DLD1 (cell line): ENCODE measurements around the gene KRTAP2-1.
"Not testable (repeated sequence)": the region's sequence is repeated elsewhere in the genome, so short reads cannot be mapped to it uniquely, and the experiment has no call there.

Source experiments
- in situ Hi-C: cut with HindIII; loops from 2 replicates; pipeline ENCODE4 v1.10.0; 2017; ENCODE audit warnings: low sequenced_read_pairs

KRTAP2-1 gene

DNA sequence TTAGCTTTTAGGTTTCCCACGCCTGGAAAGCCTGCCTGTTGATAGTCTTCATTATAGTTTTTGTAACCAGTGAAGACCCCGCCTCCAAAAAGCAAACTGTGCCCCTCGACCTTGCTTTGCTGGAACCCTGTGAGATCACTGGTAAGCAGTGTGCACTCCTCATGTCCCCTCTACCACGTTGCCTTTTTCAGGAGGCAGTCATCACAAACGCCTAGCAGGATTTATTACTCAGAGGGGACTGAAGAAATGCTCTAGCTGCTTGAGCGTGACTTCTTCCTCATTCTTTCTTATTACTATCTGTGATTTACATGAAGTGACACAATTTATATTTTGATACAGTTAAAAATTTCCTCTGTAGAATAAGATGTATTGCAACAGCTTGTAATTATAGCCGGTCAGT, 31.7 kb downstream of the KRTAP2-1 start:
- in situ Hi-C loops, result loop anchor here (5.0 kb wide), 1 partner anchor 42 kb away; the partner anchor contains the start of gene KRTAP2-2

DNA sequence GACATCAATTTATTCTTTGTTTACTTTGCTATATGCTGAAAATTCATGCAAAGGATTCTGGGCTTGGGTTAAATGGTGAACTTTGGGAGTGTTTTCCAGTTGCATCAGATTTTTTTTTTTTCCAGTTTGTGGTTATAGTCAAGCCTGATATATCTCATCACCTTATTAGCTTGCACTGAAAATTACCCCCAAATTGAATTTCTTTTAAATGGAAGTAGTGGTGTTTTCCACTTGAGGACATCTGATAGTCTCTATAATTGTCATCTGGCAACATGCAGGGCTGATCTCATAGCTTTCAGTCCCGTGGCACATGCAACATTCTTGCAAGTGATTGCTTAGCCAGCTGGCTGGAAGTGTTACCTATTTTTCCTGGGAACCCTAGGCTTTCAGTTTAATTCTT, 33.5 kb downstream of the KRTAP2-1 start:
- in situ Hi-C loops, result no loop called here

DNA sequence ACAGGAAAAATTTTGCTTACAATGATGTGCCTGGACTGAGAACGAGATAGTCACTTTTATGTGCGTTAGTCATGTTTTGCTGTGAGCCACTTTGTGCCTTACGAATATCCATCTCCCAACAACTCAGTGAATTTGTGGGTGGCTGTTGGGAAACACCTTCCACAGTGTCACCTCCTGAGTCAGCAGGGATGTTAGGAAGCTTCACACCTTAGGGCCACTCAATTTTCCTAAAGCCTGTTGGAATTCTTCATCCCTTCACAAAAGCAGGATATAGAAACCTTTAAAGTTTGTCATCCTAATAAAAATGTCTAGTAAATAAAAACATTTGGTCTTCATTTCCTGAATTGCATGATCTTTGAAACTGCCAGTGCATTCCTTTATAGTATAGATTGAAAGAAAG, 33.9 kb downstream of the KRTAP2-1 start:
- in situ Hi-C loops, result no loop called here

DNA sequence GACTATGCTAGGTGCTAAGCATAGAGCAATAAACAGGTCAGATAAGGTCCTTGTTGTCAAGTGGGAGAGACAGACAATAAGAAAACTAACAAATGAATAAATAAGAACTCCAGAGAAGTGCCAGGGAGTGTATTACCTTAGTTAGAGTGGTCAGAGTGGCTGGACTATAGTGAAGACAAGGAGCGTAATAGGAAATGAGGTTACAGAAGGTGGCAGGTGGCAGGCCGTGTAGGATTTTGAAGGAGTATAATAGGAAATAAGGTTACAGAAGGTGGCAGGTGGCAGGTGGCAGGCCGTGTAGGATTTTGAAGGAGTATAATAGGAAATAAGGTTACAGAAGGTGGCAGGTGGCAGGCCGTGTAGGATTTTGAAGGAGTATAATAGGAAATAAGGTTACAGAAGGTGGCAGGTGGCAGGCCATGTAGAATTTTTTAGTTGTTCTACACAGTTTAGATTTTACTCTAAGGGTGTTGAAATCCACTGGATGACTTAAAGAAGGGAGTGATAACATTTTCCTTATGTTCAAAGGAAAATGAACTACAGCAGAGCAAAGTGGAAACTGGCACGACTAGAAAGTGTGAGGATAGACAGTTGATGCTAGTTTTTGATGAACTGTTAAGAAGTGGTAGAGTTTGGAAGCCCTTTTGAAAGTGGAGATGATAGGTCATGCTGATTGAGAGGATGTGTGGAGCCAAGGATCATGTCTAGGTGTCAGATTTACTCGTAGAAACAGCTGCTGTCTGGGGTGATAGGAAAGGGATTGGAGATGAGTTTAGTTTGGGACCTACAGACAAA, 34.6 kb downstream of the KRTAP2-1 start:
- in situ Hi-C loops, result no loop called here

DNA sequence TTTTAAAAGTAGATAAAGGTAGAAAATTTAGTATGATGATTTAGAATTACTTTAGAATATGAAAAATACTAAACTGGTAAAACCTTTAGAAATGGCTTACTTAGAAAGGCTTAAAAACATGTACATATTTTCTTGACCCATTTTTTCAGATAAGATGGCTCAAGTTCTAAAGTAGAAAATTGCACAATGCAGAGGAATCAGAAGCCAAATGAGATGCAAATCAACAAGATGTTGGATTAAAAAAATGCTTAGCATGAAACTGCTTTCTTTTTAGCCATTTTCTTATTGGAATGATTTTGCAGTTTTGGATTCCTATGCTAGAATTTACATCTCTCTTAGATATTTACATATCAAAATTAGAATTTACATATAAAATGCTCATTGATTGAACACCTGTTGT, 36.7 kb downstream of the KRTAP2-1 start:
- in situ Hi-C loops, result no loop called here

DNA sequence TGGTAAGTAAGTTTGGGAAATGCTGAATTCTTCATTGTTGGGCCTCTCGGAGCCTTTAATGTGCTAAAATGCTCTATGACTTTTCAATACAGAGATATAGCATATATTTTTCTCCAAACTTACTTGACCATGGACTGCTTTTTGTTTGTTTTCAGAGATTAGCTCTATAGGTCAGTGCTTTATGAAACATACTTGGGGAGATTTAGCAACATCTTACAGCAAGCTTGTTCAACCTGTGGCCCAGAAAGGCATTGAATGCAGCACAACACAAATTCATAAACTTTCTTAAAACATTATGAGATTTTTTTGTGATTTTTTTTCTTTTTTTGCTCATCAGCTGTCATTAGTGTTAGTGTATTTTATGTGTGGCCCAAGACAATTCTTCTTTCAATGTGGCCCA, 37.2 kb downstream of the KRTAP2-1 start:
- in situ Hi-C loops, result no loop called here

DNA sequence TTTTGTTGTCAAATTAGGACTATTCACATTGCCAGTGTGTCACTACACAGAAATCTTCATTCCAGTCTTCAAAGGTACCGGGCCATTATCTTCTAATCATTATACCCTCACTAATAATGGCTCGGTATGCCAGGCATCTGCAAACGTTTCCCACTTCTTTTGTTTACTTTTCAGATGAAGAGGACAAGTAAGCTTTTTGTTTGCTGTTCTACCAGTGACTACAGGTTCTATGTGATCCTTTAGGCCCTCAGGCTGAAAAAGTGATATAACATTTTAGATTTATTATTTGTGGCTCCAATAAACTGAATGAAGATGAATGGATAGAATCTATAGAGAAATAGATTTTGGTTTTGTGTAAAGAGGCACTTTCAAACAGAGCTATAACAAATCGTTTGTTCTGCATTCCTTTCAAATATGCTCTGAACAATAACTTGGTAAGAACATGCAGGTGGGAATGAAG, 37.8 kb downstream of the KRTAP2-1 start:
- in situ Hi-C loops, result no loop called here

DNA sequence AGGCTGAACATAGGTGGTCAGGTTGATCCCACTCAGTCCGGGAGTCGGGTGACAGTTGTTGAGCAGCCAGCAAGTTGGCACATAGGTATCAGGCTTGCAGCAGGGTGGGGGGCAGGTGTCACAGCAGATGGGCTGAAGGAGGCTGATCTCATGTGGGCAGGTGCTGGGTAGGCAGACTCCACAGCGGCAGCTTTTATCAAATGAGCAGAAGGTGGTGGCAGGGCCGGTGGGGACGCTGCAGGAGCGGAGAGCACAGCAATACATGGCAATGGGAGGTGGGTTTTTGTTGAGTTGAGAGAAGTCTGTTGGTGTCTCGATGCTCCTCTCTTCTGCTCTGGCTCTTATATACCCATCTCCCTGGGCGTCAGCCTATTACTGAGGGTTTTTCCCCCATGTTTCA, 38.3 kb downstream of the KRTAP2-1 start, which contains the start of gene KRTAP3-1:
Gene KRTAP3-1, minus strand, starts transcription at position 318 of the 400 bp plus-strand sequence. Its CDS starts 54 bp downstream, at position 264.
- in situ Hi-C loops, result no loop called here

DNA sequence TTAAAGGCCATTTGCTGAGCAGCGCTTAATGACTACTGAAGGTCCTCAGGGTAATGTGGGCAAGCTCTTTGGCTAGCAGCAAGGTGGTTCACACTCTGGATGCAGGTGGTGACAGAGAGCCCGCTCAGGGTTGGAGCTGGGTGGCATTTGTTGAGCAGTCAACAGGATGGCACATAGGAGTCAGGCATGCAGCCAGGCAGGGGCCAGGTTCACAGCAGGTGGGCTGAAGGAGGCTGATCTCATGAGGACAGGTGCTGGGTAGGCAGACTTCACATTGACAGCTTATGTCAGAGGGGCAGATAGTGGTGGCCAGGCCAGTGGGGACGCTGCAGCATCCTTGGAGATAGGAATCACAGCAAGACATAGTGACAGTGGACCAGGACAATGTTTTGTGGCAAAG, 42.7 kb downstream of the KRTAP2-1 start:
- in situ Hi-C loops, result no loop called here

DNA sequence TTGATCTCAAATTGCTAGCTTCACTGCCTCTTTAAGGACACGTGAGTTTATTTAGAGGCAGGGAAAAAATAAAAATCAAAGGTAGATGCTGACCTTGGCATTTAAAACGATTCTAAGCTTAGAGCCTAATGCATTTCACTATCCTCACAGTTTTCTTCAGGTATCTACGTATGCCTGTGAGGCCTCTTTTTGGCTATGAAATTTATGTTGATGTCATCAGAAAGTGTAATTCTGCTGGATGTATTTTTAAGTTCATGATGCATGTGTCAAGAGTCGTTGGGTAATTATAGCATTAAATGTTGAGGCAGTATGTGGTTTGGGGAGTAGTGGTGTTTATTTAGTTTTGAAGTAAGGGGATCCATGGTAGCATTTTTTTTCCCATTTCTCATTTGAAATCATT, 43.2 kb downstream of the KRTAP2-1 start:
- in situ Hi-C loops, result no loop called here

DNA sequence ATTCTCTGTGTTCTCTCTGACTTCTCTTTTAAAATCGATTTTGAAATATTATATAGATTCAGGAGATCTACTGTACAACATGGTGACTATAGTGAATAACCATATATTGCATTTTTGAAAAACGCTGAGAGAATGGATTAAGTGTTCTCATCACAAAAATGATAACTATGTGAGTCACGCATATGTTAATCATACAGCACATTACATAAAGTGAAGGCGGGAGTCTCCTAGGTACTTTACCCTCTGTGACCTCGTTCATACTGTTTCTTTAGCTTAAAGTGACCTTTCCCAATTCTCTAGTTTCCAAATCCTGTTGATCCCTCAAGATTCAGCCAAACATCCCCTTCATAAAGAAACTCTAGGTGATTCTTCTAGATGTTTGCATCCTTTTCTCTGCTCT, 44.3 kb downstream of the KRTAP2-1 start:
- in situ Hi-C loops, result no loop called here

DNA sequence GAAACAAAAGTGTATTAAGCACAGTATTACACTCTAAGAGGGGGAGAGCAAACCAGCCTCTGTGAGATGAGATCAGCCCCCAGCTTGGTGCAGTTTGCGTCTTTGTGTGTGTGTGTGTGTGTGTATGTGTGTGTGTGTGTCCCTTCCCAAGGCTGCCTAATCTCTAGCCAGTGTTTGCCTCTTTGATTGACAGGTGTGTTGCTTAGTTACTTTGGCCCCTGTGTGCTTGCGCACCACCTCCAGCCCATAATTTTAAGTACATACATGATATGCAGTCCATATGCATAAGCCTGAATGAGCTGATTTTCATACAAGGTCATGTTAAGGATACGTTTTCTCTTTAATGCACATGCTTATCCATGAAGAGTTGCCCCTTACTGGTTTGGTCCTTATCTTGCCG, 45.3 kb downstream of the KRTAP2-1 start:
- in situ Hi-C loops, result no loop called here

DNA sequence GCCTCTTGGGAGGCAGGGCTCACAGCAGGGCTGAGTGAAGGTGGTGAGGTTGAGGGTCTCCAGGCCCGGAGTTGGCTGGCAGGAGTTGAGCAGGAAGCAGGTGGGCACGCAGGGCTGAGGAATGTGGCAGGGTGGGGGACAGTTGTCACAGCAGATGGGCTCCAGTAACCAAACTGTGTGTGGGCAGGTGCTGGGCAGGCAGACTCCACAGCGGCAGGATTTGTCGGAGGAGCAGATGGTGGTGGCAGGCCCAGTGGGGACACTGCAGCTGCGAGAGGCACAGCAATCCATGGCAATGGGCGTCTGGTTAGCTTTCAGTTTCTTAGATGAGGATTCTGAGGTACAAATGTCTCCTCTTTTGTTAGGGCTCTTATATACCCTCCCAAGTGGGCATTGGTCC, 47.6 kb downstream of the KRTAP2-1 start, which contains the start of gene KRTAP3-2:
Gene KRTAP3-2, minus strand, starts transcription at position 344 of the 400 bp plus-strand sequence. Its CDS starts 53 bp downstream, at position 291.
- in situ Hi-C loops, result not testable (repeated sequence)

DNA sequence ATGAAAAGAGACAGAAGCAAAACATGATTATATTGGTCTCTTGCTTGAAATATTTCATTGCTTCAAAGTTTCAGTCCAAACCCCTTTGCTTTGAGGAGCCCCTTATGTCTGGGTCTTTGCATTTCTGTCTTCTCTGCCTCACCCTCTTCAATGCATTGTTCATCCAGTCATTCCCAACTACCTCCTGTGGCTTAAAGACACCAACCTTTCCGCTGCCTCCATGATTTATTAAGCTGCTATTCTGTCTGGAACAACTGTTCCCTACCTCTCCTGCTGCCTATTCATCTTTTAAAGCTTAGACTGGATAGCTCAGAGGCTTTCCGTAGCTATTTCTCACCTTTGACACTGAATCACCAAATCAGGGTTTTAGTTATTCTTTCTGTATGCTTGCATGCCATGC, 49.8 kb downstream of the KRTAP2-1 start:
- in situ Hi-C loops, result no loop called here

DNA sequence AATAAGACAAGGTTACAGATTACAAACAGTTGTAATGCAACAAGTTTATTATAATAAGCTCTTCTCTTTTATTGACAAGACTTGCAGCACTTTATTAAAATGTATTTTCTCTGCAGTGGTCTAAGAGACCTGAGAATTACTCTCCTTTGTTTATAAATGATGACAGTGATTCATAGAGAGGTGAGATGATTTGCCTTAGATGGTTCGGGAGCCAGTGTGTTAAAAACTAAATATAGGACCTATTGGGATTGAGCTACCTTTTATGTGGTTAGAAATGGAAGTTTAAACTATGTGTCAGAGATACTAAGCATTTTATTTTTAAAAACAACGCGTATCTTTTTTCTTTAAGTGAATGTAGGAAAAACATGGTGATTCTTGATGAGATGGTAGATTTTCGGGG, 50.3 kb downstream of the KRTAP2-1 start:
- in situ Hi-C loops, result no loop called here
